Measurements from ENCODE around the gene RRAGD.

RRAGD gene

GRCh38 chr6:89357390-89357789 is 54.7 kb downstream of the RRAGD start:
- H3K27ac Mint-ChIP-seq = no peak overlapping the region
- no peaks in the 10 kb centered on the region for H3K9me3 Mint-ChIP-seq
- peaks cover 11% of the 10 kb centered on the region for H3K27me3 Mint-ChIP-seq (ENCODE audit: low read depth, poor library complexity)
- DNase-seq = no peak
- H3K36me3 Mint-ChIP-seq (ENCODE audit: low read depth) = no peaks in the 10 kb centered on the region
- TF ChIP-seq CTCF (IDR thresholded peaks at IDR 0.05) = no peak
- no peak overlapping the region for H3K4me3 Mint-ChIP-seq
- peaks cover 23% of the 10 kb centered on the region for H3K4me1 Mint-ChIP-seq

- no peak for DNase-seq
- peaks cover 11% of the 10 kb centered on the region for H3K27me3 Mint-ChIP-seq (ENCODE audit: low read depth, poor library complexity)
- H3K36me3 Mint-ChIP-seq (ENCODE audit: low read depth) = no peaks in the 10 kb centered on the region
- H3K27ac Mint-ChIP-seq = no peak overlapping the region
- H3K9me3 Mint-ChIP-seq = no peaks in the 10 kb centered on the region
- TF ChIP-seq CTCF (IDR thresholded peaks at IDR 0.05) = no peak
- H3K4me1 Mint-ChIP-seq = peaks cover 26% of the 10 kb centered on the region
- H3K4me3 Mint-ChIP-seq = no peak overlapping the region
These were observed 55.4 kb downstream of the RRAGD start for GRCh38 chr6:89356642-89357170.

GRCh38 chr6:89355511-89356194 is 56.4 kb downstream of the RRAGD start:
- H3K36me3 Mint-ChIP-seq (ENCODE audit: low read depth) = no peaks in the 10 kb centered on the region
- no peak for DNase-seq
- no peak for TF ChIP-seq CTCF (IDR thresholded peaks at IDR 0.05)
- no peak overlapping the region for H3K4me3 Mint-ChIP-seq
- peaks cover 3% of the 10 kb centered on the region for H3K27me3 Mint-ChIP-seq (ENCODE audit: low read depth, poor library complexity)
- H3K27ac Mint-ChIP-seq = no peak overlapping the region
- peaks cover 37% of the 10 kb centered on the region for H3K4me1 Mint-ChIP-seq
- H3K9me3 Mint-ChIP-seq = no peaks in the 10 kb centered on the region

GRCh38 chr6:89353702-89354392 is 58.2 kb downstream of the RRAGD start:
- no peak for TF ChIP-seq CTCF (IDR thresholded peaks at IDR 0.05)
- no peak for DNase-seq
- peak overlapping the region; percentile 57 for H3K27ac Mint-ChIP-seq
- no peaks in the 10 kb centered on the region for H3K27me3 Mint-ChIP-seq (ENCODE audit: low read depth, poor library complexity)
- H3K4me1 Mint-ChIP-seq = peaks cover 42% of the 10 kb centered on the region
- H3K4me3 Mint-ChIP-seq = peak overlapping the region; percentile 80
- peaks cover 16% of the 10 kb centered on the region for H3K36me3 Mint-ChIP-seq (ENCODE audit: low read depth)
- H3K9me3 Mint-ChIP-seq = no peaks in the 10 kb centered on the region

- Mint-ChIP-seq H3K27ac (peak overlapping the region; percentile 66), H3K4me3 (peak overlapping the region; percentile 80), H3K27me3 (ENCODE audit: low read depth, poor library complexity) (no peaks in the 10 kb centered on the region), H3K4me1 (peaks cover 47% of the 10 kb centered on the region), H3K36me3 (ENCODE audit: low read depth) (peaks cover 21% of the 10 kb centered on the region), H3K9me3 (no peaks in the 10 kb centered on the region)
- no peak for DNase-seq
- no peak for TF ChIP-seq CTCF (IDR thresholded peaks at IDR 0.05)
These were observed 58.9 kb downstream of the RRAGD start for GRCh38 chr6:89353118-89353556.

Data from nephron progenitor cell (in vitro differentiated cells).